ENCODE measurements around the gene UGCG. TPM values are rescaled to one million over a fixed set of nuclear protein-coding genes. Genes with fewer than 3 reads are reported as not detected.
"Not testable (repeated sequence)": the region's sequence is repeated elsewhere in the genome, so short reads cannot be mapped to it uniquely, and the experiment has no call there.

UGCG gene
- polyA plus RNA-seq, 4 donors = 11.6 to 68.3 (median 20.4) TPM

DNA sequence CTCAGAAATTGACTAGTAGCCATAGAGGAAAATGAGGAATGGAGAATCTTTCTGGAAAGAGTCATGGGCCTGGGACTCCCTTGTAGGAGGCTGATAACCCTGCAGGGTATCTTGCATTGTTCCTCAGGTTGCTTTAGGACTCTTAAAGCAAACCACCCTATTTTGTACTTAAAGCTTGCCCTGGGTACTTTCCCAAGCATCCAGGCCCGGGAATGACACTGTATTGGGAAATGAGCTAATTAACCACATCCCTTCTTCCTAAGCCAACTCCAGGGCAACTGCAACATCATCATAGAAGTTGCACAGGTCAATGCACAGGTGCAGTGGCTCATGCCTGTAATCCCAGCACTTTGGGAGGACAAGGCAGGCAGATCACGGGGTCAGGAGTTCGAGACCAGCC lies 55.9 kb downstream of the UGCG start:
- WGBS, 3 donors = 83 to 87% (median 84%) methylated on average over 3 of the region's 3 CpGs
- FAIRE-seq = no peak

DNA sequence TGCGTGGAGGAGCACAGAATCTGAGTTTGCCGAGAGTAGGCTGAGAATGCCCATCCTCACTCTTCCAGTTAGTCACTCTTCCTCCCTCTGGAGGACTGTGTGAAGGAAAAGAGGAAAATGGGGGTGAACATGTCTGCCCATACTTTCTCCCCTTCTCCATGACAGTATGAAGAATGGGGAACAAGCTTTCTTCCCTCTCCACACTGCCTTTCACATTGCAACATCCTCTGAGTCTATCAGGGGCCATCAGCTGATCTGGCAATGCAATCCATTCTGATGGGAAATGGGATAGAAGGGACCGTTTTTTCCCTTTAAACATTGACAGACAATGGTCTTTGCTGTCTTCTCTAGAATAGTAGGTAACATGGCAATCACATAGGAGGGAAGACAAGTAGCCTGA lies 56.8 kb downstream of the UGCG start:
- Histone ChIP-seq H3K27ac (ENCODE audit: low read depth in 1 of 3, low read length in 2 of 3) (no peak overlapping the region), H3K27me3 (ENCODE audit: control insufficient read depth in 3 of 3, insufficient read depth in 3 of 3, low read length in 3 of 3) (no peaks in the 10 kb centered on the region), H3K4me1 (ENCODE audit: control insufficient read depth in 3 of 3, insufficient read depth in 2 of 3, low read depth in 1 of 3, low read length in 2 of 3) (peaks cover 2 to 14% (median 4%) of the 10 kb centered on the region in 3 donors), H3K4me3 (ENCODE audit: low read depth in 1 of 3, low read length in 3 of 3) (no peak overlapping the region), H3K9me3 (ENCODE audit: control insufficient read depth in 2 of 2, insufficient read depth in 1 of 2, low read depth in 1 of 2, low read length in 1 of 2) (no peaks in the 10 kb centered on the region), H3K36me3 (ENCODE audit: control insufficient read depth in 3 of 3, insufficient read depth in 2 of 3, low read depth in 1 of 3, low read length in 3 of 3) (no peaks in the 10 kb centered on the region)
- WGBS, 3 donors = 86 to 93% (median 90%) methylated on average over 3 of the region's 3 CpGs
- DNase-seq = no peak
- FAIRE-seq = no peak

More for the DNA sequence above, 55.9 kb downstream of the UGCG start:
- H3K27me3 ChIP-seq (ENCODE audit: control insufficient read depth in 3 of 3, insufficient read depth in 3 of 3, low read length in 3 of 3) = no peaks in the 10 kb centered on the region
- H3K27ac ChIP-seq (ENCODE audit: low read depth in 1 of 3, low read length in 2 of 3) = no peak overlapping the region
- peaks cover 0 to 7% (median 2%) of the 10 kb centered on the region in 3 donors for H3K4me1 ChIP-seq (ENCODE audit: control insufficient read depth in 3 of 3, insufficient read depth in 2 of 3, low read depth in 1 of 3, low read length in 2 of 3)
- H3K4me3 ChIP-seq (ENCODE audit: low read depth in 1 of 3, low read length in 3 of 3) = no peak overlapping the region
- no peaks in the 10 kb centered on the region for H3K36me3 ChIP-seq (ENCODE audit: control insufficient read depth in 3 of 3, insufficient read depth in 2 of 3, low read depth in 1 of 3, low read length in 3 of 3)
- no peaks in the 10 kb centered on the region for H3K9me3 ChIP-seq (ENCODE audit: control insufficient read depth in 2 of 2, insufficient read depth in 1 of 2, low read depth in 1 of 2, low read length in 1 of 2)
- no peak for DNase-seq

DNA sequence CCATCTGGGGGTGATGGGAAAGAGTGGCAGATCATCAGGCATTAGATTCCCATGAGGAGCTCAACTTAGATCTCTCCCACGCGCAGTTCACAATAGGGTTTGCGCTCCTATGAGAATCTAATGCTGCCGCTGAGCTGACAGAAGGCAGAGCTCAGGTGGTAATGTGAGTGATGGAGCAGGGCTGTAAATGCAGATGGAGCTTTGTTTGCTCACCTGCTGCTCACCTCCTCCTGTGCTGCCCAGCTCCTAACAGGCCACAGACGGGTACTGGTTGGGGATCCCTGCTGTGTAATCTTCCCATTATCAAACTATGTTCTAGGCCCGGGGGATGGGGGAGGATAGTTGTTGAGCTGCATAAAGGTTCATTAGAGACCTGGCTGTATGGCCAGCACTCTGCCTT lies 58.4 kb downstream of the UGCG start:
- Histone ChIP-seq H3K36me3 (ENCODE audit: control insufficient read depth in 3 of 3, insufficient read depth in 2 of 3, low read depth in 1 of 3, low read length in 3 of 3) (no peaks in the 10 kb centered on the region), H3K27me3 (ENCODE audit: control insufficient read depth in 3 of 3, insufficient read depth in 3 of 3, low read length in 3 of 3) (no peaks in the 10 kb centered on the region), H3K4me3 (ENCODE audit: low read depth in 1 of 3, low read length in 3 of 3) (no peak overlapping the region), H3K4me1 (ENCODE audit: control insufficient read depth in 3 of 3, insufficient read depth in 2 of 3, low read depth in 1 of 3, low read length in 2 of 3) (peaks cover 2 to 29% (median 4%) of the 10 kb centered on the region in 3 donors), H3K9me3 (ENCODE audit: control insufficient read depth in 2 of 2, insufficient read depth in 1 of 2, low read depth in 1 of 2, low read length in 1 of 2) (no peaks in the 10 kb centered on the region), H3K27ac (ENCODE audit: low read depth in 1 of 3, low read length in 2 of 3) (no peak overlapping the region)
- no peak for FAIRE-seq
- DNase-seq = peak in 1 of 2 donors; percentile 39
- 32 to 71% (median 56%) methylated on average over 6 of the region's 6 CpGs for WGBS, 3 donors

DNA sequence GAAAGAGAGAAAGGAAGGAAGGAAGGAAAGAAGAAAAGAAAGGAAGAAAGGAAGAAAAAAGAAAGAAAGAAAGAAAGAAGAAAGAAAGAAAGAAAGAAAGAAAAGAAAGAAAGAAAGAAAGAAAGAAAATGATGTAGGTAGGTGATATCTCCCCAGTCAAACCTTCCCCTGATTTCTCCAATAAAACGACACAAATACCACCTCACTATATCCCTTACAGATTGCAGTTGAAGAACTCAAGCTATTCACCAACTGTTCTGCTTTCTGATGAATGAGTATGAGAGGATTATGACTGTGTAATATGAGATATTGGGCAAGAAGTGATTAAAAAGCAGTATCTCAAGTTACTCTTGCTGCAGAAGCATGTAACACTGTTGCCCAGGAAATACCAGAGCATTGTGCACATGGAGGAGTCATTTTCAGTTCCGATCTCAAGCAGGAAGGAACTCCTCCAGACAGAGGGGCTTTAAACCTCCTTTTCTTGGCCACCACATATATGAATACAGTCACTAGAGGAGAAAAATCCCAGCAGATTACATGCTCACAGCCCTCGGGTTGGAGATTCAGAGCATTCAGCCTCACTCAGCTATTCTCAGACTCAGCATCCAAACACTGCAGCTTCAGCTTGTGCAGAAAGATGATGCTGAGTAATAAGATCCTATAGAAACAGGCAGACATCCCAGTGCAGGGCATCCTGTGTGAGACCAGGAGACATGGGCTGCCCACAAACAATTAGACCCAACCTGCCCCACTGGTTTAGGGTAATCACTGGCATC lies 61.4 kb downstream of the UGCG start:
- Histone ChIP-seq H3K9me3 (ENCODE audit: control insufficient read depth in 2 of 2, insufficient read depth in 1 of 2, low read depth in 1 of 2, low read length in 1 of 2) (peaks cover 0 to 2% of the 10 kb centered on the region in 2 donors), H3K4me3 (ENCODE audit: low read depth in 1 of 3, low read length in 3 of 3) (no peak overlapping the region), H3K36me3 (ENCODE audit: control insufficient read depth in 3 of 3, insufficient read depth in 2 of 3, low read depth in 1 of 3, low read length in 3 of 3) (no peaks in the 10 kb centered on the region), H3K27me3 (ENCODE audit: control insufficient read depth in 3 of 3, insufficient read depth in 3 of 3, low read length in 3 of 3) (no peaks in the 10 kb centered on the region), H3K27ac (ENCODE audit: low read depth in 1 of 3, low read length in 2 of 3) (peak overlapping the region; percentile 63 to 99 (median 87)), H3K4me1 (ENCODE audit: control insufficient read depth in 3 of 3, insufficient read depth in 2 of 3, low read depth in 1 of 3, low read length in 2 of 3) (peaks cover 2 to 46% (median 8%) of the 10 kb centered on the region in 3 donors)
- DNase-seq (peak; percentile 50 to 68), FAIRE-seq (no peak)
- WGBS, 3 donors = 15 to 23% (median 18%) methylated on average over 3 of the region's 3 CpGs

DNA sequence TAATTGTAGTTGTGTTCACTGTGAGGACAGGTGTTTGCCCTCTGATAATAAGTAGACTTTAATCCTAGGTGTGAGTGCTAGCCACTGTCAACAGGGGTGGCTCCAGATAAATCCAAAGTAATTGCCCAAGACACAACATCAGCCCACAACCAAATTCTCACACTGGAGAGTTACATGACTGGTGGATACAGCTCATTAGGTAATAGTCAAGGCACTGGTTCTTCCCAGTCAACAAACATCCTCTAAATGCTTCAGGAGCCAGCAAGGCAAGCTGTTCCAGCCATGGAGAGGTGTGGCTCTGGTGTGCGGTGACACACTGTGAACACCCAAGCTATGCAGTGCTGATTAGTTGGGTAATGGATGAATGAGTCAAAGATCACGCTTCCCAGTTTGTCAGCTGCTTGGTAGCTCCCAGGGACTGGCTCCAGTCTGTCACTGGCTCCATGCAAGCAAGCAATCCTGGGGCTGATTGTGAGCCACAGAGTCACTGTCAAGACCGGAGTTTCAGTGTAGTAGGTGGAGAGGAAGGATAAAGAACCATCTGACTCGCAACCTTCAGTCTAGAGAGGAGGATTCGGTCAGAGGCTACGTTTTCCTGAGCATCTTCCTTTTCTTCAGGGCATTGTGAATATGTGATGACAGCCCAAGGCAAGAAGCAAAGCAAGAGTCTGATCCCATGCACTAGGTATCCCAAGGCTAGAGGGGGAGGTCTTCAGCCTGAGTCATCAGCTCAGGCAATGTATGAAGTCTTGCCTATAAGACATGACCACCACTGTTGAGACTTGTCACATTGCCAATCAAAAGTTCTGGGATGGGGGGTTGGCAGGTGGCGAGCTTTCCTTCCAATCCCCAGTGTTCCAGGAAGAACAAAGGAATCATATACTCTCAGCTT lies 63.1 kb downstream of the UGCG start:
- FAIRE-seq = no peak

DNA sequence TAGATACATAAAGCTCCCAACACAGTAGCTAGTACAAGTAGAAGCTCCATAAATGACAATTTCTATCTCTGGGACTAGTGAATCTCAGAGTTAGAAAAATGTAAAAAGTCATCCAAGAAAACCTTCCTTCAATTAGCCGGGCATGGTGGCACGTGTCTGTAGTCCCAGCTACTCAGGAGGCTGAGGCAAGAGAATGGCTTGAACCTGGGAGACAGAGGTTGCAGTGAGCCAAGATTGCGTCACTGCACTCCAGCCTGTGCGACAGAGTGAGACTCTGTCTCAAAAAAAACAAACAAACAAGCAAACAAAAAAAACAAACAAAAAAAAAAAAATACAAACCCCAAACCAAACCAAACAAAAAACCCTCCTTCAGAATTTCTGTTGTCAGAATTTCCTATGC lies 63.9 kb downstream of the UGCG start:
- not testable (repeated sequence) for H3K36me3 ChIP-seq (ENCODE audit: control insufficient read depth in 3 of 3, insufficient read depth in 2 of 3, low read depth in 1 of 3, low read length in 3 of 3); H3K27me3 ChIP-seq (ENCODE audit: control insufficient read depth in 3 of 3, insufficient read depth in 3 of 3, low read length in 3 of 3); H3K4me3 ChIP-seq (ENCODE audit: low read depth in 1 of 3, low read length in 3 of 3); H3K9me3 ChIP-seq (ENCODE audit: control insufficient read depth in 2 of 2, insufficient read depth in 1 of 2, low read depth in 1 of 2, low read length in 1 of 2); FAIRE-seq; DNase-seq
- H3K27ac ChIP-seq (ENCODE audit: low read depth in 1 of 3, low read length in 2 of 3) = peak overlapping the region in 2 of 3 donors; percentile 98 to 99
- H3K4me1 ChIP-seq (ENCODE audit: control insufficient read depth in 3 of 3, insufficient read depth in 2 of 3, low read depth in 1 of 3, low read length in 2 of 3) = peaks cover 2 to 61% (median 8%) of the 10 kb centered on the region in 3 donors
- WGBS, 3 donors = 25 to 74% (median 41%) methylated on average over 4 of the region's 4 CpGs

More for the DNA sequence above, 63.1 kb downstream of the UGCG start:
- no peaks in the 10 kb centered on the region for H3K27me3 ChIP-seq (ENCODE audit: control insufficient read depth in 3 of 3, insufficient read depth in 3 of 3, low read length in 3 of 3)
- H3K9me3 ChIP-seq (ENCODE audit: control insufficient read depth in 2 of 2, insufficient read depth in 1 of 2, low read depth in 1 of 2, low read length in 1 of 2) = peaks cover 0 to 5% of the 10 kb centered on the region in 2 donors
- H3K27ac ChIP-seq (ENCODE audit: low read depth in 1 of 3, low read length in 2 of 3) = peak overlapping the region; percentile 94 to 99 (median 98)
- DNase-seq = peak; percentile 94 to 98
- 16 to 62% (median 53%) methylated on average over 7 of the region's 7 CpGs for WGBS, 3 donors
- H3K4me3 ChIP-seq (ENCODE audit: low read depth in 1 of 3, low read length in 3 of 3) = no peak overlapping the region
- no peaks in the 10 kb centered on the region for H3K36me3 ChIP-seq (ENCODE audit: control insufficient read depth in 3 of 3, insufficient read depth in 2 of 3, low read depth in 1 of 3, low read length in 3 of 3)
- H3K4me1 ChIP-seq (ENCODE audit: control insufficient read depth in 3 of 3, insufficient read depth in 2 of 3, low read depth in 1 of 3, low read length in 2 of 3) = peaks cover 2 to 58% (median 8%) of the 10 kb centered on the region in 3 donors

DNA sequence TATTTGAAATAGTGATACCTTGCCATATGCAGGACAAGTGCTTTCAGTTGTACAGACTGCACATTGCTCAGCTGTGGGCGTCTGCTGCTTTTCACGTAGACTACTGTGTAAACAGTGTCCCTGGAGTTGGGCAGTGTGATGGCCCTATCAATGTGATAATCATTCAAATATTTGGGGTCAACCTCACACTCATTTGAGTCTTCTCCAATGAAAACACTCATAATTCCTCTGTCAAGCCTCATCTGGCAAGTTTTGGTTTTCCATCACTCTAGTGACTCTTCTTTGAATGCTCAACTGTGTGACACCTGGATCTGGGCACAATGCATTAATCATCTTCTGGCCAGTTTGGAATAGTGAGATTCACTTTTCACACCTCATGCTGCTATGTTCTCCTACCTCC lies 64.4 kb downstream of the UGCG start:
- no peak for DNase-seq
- Histone ChIP-seq H3K36me3 (ENCODE audit: control insufficient read depth in 3 of 3, insufficient read depth in 2 of 3, low read depth in 1 of 3, low read length in 3 of 3) (no peaks in the 10 kb centered on the region), H3K4me3 (ENCODE audit: low read depth in 1 of 3, low read length in 3 of 3) (no peak overlapping the region), H3K9me3 (ENCODE audit: control insufficient read depth in 2 of 2, insufficient read depth in 1 of 2, low read depth in 1 of 2, low read length in 1 of 2) (peaks cover 0 to 5% of the 10 kb centered on the region in 2 donors), H3K4me1 (ENCODE audit: control insufficient read depth in 3 of 3, insufficient read depth in 2 of 3, low read depth in 1 of 3, low read length in 2 of 3) (peaks cover 2 to 65% (median 8%) of the 10 kb centered on the region in 3 donors), H3K27me3 (ENCODE audit: control insufficient read depth in 3 of 3, insufficient read depth in 3 of 3, low read length in 3 of 3) (no peaks in the 10 kb centered on the region), H3K27ac (ENCODE audit: low read depth in 1 of 3, low read length in 2 of 3) (peak overlapping the region in 2 of 3 donors; percentile 63 to 99)
- WGBS, 3 donors = 12 to 51% (median 39%) methylated on average over 2 of the region's 2 CpGs
- no peak for FAIRE-seq

DNA sequence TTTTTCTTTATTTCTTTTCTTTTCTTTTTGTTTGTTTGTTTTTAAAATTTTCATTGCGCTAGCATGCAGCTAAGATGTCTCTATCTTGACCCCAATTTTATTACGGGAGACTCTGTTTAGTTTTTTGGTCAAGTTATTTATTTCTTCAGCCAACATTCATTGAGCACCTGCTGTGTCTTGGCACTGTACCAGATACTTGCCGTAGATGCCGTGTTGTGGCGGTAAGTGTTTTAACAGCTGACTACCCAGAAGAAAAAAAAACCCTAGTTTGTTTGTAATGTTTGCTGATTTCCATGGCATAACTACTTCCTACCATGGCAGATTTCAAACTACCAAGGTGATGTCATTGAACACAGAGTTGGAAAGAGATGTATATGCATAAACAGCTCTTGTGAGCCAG lies 65.0 kb downstream of the UGCG start:
- Histone ChIP-seq H3K9me3 (ENCODE audit: control insufficient read depth in 2 of 2, insufficient read depth in 1 of 2, low read depth in 1 of 2, low read length in 1 of 2) (peaks cover 0 to 5% of the 10 kb centered on the region in 2 donors), H3K36me3 (ENCODE audit: control insufficient read depth in 3 of 3, insufficient read depth in 2 of 3, low read depth in 1 of 3, low read length in 3 of 3) (no peaks in the 10 kb centered on the region), H3K27ac (ENCODE audit: low read depth in 1 of 3, low read length in 2 of 3) (no peak overlapping the region), H3K27me3 (ENCODE audit: control insufficient read depth in 3 of 3, insufficient read depth in 3 of 3, low read length in 3 of 3) (no peaks in the 10 kb centered on the region), H3K4me3 (ENCODE audit: low read depth in 1 of 3, low read length in 3 of 3) (no peak overlapping the region), H3K4me1 (ENCODE audit: control insufficient read depth in 3 of 3, insufficient read depth in 2 of 3, low read depth in 1 of 3, low read length in 2 of 3) (peaks cover 2 to 71% (median 8%) of the 10 kb centered on the region in 3 donors)
- DNase-seq (peak in 1 of 2 donors; percentile 64), FAIRE-seq (no peak)
- WGBS, 3 donors = 22 to 33% (median 25%) methylated on average over 5 of the region's 5 CpGs

Data from small intestine (tissue), 7 donors.